Hematopoietic multipotent progenitor cell (in vitro differentiated cells): ENCODE data around the gene WWOX. TPM values are rescaled to one million over a fixed set of nuclear protein-coding genes. Genes with fewer than 3 reads are reported as not detected.
A peak's percentile ranks its signal among the peaks of the same experiment; 100 is the strongest.

Source experiments
- DNase-seq, 3 donors: peaks; one replicate each; pipeline ENCODE4 v3.0.0-alpha.2; 2011 to 2015; ENCODE audit warnings: low read depth in 2 of 3, low spot score in 2 of 3
- total RNA-seq: library from RNA; depleted of rRNA; stranded (reverse); fragments of >200 nt; gene quantifications from one replicate; pipeline ENCODE4 v1.2.3, GENCODE V29; 2012

WWOX gene
- total RNA-seq, 1 donor = 24.8 TPM

GRCh38 chr16:78764478-78764877 lies 665.0 kb downstream of the WWOX start:
- no peak for DNase-seq

GRCh38 chr16:78768226-78768625 lies 668.8 kb downstream of the WWOX start:
- no peak for DNase-seq

GRCh38 chr16:78768718-78769117 lies 669.3 kb downstream of the WWOX start:
- no peak for DNase-seq

DNA sequence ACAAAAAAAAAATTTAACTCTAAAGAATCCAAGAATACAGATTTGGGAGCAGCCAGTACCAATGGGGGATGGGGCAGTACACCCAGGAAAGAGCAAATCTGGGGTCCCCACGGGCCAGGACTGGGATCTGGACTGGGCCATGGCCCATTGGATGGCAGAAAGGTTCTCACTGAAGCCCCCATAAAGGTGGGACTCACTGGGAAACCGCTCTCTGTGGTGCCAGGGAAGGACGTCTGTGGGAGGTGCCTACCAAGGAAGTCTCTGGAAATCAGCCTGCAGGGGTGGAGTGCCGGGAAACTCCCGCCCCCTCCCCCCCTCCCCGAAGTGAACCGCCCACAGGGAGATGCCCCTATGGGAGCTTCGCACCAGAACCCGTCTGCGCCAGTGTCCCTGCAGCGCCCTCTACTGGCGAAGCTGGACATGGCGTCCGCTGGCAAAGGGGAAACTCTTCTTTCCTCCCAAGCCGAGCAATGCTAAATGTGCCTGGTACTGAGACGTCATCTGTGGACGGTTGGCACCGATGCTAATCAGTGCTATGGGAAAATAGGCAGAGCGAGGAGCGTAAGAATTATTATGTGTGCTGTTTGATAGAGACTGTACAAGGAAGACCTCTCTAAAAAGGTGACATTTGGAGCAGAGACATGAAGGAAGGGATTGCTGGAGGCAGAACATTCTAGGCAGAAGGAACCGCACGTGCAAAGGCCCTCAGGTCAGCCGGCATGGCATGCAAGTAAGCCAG lies 671.1 kb downstream of the WWOX start:
- peak; percentile 62 to 81 (median 78) for DNase-seq

GRCh38 chr16:78773291-78773702 lies 673.8 kb downstream of the WWOX start:
- no peak for DNase-seq

GRCh38 chr16:78773706-78774105 lies 674.3 kb downstream of the WWOX start:
- DNase-seq = no peak

DNA sequence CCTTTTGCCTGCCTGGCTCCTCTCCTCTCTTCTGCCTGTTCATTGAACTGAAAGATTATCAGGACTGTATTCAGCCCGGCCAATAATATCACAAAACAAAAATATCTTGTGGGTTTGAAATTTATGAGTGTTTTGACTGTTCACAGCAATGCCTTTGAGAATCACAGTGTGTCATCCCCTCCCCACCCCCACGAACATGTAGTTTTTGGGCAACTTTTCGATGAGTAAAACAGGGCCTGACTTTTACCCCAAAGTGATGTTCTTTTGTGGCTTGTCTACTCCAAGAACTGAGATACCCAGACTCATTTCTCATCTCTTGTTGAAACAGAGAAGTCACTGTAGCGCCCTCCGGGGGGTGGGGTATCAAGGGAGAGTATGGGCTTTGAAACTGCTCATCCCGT lies 675.7 kb downstream of the WWOX start:
- DNase-seq = no peak

GRCh38 chr16:78778101-78779004 lies 678.9 kb downstream of the WWOX start:
- no peak for DNase-seq

- DNase-seq = no peak
Measured at GRCh38 chr16:78780808-78781207, 681.4 kb downstream of the WWOX start.

GRCh38 chr16:78782572-78782971 lies 683.1 kb downstream of the WWOX start:
- no peak for DNase-seq

DNA sequence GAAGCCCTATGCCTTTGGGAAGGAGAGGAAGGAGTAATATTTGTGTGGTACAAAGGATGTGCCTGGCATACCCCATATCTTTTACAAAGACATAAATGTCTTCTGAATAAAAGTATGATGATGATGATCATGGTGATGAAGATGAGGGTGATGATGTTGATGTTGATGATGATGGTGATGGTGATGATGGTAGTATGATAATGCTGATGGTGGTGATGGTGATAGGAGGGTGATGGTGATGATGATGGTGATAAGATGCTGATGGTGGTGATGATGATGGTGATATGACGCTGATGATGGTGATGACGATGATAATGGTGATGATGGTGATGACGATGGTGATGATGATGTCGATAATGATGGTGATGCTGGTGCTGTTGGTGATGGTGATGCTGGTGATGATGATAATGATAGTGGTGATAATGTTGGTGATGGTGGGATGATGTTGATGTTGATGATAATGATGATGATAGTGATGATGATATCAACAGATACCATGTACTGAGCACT lies 684.2 kb downstream of the WWOX start:
- DNase-seq = no peak

GRCh38 chr16:78784771-78785170 lies 685.3 kb downstream of the WWOX start:
- no peak for DNase-seq

GRCh38 chr16:78785218-78785617 lies 685.8 kb downstream of the WWOX start:
- DNase-seq = no peak

GRCh38 chr16:78786635-78787034 lies 687.2 kb downstream of the WWOX start:
- peak in 2 of 3 donors; percentile 57 to 84 for DNase-seq

DNA sequence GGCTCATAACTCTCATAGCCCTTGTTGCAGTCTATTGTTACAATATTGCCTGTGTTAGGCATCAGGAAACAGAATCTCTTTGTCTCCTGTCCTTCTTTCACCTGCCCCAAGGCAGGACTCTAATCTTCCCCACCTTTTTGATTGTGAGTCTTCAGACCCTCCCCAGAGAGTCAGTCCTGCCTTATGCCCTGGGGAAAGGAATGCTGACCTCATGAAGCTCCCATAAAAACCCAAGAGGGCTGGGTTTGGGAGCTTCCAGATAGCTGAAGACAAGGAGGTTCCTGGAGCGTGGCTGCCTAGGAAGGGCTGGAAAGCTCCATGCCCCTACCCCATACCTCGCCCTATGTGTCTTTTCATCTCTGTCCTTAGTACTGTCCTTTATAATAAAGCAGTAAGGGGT lies 688.8 kb downstream of the WWOX start:
- DNase-seq = no peak

DNA sequence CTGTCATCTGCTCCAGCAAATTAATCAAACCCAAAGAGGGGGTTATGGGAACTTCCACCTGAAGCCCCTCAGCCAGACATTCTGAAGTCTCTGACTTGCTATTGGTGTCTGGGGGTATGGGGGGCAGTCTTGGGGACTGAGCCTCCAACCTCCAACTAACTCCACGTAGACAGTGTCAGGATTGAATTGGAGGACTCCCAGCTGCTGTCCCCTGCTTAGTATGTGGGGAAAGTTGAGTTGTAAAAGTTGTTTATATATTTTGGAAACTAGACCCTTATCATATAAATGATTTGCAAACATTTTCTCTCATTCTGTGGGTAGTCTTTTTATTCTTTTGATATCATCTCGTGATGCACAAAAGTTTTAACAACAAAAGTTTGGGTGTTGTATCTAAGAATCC lies 689.2 kb downstream of the WWOX start:
- DNase-seq = no peak

- DNase-seq = no peak
Measured at GRCh38 chr16:78789561-78789960, 690.1 kb downstream of the WWOX start.

GRCh38 chr16:78791011-78791410 lies 691.6 kb downstream of the WWOX start:
- DNase-seq = no peak

GRCh38 chr16:78791926-78792325 lies 692.5 kb downstream of the WWOX start:
- DNase-seq = no peak

- DNase-seq = no peak
Measured at GRCh38 chr16:78792952-78793351, 693.5 kb downstream of the WWOX start.

DNA sequence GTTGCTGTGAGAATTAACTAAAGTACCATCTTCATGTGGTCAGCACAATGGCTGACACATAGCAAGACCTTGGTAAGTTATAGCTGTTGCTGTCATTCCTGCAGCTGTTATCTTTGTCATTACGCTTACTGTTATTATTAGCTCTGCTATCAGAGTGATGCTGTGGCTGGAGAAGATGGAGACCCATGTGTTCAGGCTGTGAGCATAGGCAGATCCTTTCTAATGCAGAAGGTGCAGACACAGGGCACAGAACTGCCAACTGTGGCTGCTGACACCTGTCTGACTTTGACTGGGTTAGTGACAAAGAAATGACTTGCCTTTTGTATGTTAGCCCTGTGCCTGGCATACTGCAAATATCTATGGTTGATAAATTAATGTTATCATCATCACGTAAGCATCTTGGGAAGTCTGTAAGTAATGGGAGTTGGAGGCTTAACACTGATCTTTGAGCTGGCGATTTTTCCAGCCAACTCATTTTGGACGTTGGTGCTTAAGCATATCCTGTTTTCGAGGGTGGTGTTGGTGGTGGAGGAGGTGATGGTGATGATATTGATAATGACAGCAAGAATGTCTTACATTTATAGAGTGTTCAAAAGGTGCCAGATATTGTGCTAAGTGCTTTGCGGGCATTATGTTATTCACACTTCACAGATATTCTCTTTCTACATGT lies 695.3 kb downstream of the WWOX start:
- no peak for DNase-seq
